Caco-2 (cell line): ENCODE data around the gene CACNA2D2. TPM values are rescaled to one million over a fixed set of nuclear protein-coding genes. Genes with fewer than 3 reads are reported as not detected.

Experiments used
- BruUV-seq: library from RNA; stranded (reverse); fragments of 400-500 nt; replicated peaks from 2 replicates; lab custom pipeline; 2021; lab: Mats Ljungman, UMichigan
- CTCF ChIA-PET: fragments of 300-600 bp; sonication (Branson Sonifier 250); formaldehyde crosslinking; loops from one replicate; lab custom pipeline; 2022; ENCODE audit warnings: antibody characterized with exemption; lab: Charles Lee
- POLR2A ChIA-PET: fragments of 300-600 bp; sonication (Branson Sonifier 250); formaldehyde crosslinking; loops from one replicate; lab custom pipeline; 2022; ENCODE audit warnings: antibody characterized with exemption; lab: Charles Lee
- DNase-seq, 2 experiments: peaks; one replicate each; pipeline versions ENCODE4 v3.0.0 to v3.0.0-alpha.2; 2020 to 2022
- H3K27me3 ChIP-seq: replicated peaks from 2 replicates; pipeline ENCODE4 v1.6.0; 2011; ENCODE audit warnings: low read length; ENCODE audit not compliant: control insufficient read depth, insufficient read depth
- H3K36me3 ChIP-seq: 2 replicates; pipeline ENCODE4 v1.5.1; 2011; ENCODE audit warnings: low read length; ENCODE audit not compliant: control insufficient read depth, insufficient read depth
- H3K4me1 ChIP-seq: fragments of 250-450 bp; sonication (Bioruptor Pico); 2 replicates; pipeline ENCODE4 v1.5.1; 2020; ENCODE audit warnings: mild to moderate bottlenecking
- H3K4me3 ChIP-seq: 2 replicates; pipeline ENCODE4 v1.5.1; 2011; ENCODE audit warnings: low read depth, mild to moderate bottlenecking, control low read depth, low read length
- H3K9me3 ChIP-seq: fragments of 250-450 bp; sonication (Bioruptor Pico); 2 replicates; pipeline ENCODE4 v1.5.1; 2020; ENCODE audit warnings: mild to moderate bottlenecking, moderate library complexity
- H3K27ac Mint-ChIP-seq: one replicate; pipeline ENCODE4 v1.8.0; 2022; ENCODE audit warnings: mixed read lengths; ENCODE audit not compliant: unreplicated experiment
- H3K27me3 Mint-ChIP-seq: one replicate; pipeline ENCODE4 v1.8.0; 2022; ENCODE audit warnings: mixed read lengths; ENCODE audit not compliant: insufficient read depth, unreplicated experiment
- H3K36me3 Mint-ChIP-seq: one replicate; pipeline ENCODE4 v1.8.0; 2022; ENCODE audit warnings: mild to moderate bottlenecking, mixed read lengths; ENCODE audit not compliant: insufficient read depth, unreplicated experiment
- H3K4me1 Mint-ChIP-seq: one replicate; pipeline ENCODE4 v1.8.0; 2022; ENCODE audit warnings: low read depth, mixed read lengths; ENCODE audit not compliant: unreplicated experiment
- H3K4me3 Mint-ChIP-seq: one replicate; pipeline ENCODE4 v1.8.0; 2022; ENCODE audit warnings: mild to moderate bottlenecking, moderate library complexity, mixed read lengths; ENCODE audit not compliant: unreplicated experiment
- H3K9me3 Mint-ChIP-seq: one replicate; pipeline ENCODE4 v1.8.0; 2022; ENCODE audit warnings: mixed read lengths; ENCODE audit not compliant: unreplicated experiment
- intact Hi-C: fragments of 100-400 bp; cut with micrococcal nuclease; formaldehyde crosslinking; loops from one replicate; pipeline ENCODE4 v1.10.0; 2022; ENCODE audit not compliant: unreplicated experiment
- total RNA-seq: library from RNA; stranded (reverse); gene quantifications from 2 replicates; pipeline ENCODE4 v1.2.3, GENCODE V29; 2022
- TF ChIP-seq, protein P1 (sequence below), 2 experiments: fragments of 200-600 bp in 1 of 2; IDR thresholded peaks; 1 replicate in 1 of 2; 2 replicates in 1 of 2; pipeline versions ENCODE4 v1.5.1 to v1.8.0; 2011 to 2022; ENCODE audit warnings: antibody characterized with exemption in 1 of 2, control low read depth in 1 of 2, inconsistent platforms in 1 of 2, low read depth in 1 of 2, low read length in 1 of 2, mild to moderate bottlenecking in 1 of 2, moderate library complexity in 1 of 2; ENCODE audit not compliant: insufficient read depth in 1 of 2, severe bottlenecking in 1 of 2, unreplicated experiment in 1 of 2

CACNA2D2 gene
- total RNA-seq, 1 experiment from 2014 or later = 0.25 TPM

DNA sequence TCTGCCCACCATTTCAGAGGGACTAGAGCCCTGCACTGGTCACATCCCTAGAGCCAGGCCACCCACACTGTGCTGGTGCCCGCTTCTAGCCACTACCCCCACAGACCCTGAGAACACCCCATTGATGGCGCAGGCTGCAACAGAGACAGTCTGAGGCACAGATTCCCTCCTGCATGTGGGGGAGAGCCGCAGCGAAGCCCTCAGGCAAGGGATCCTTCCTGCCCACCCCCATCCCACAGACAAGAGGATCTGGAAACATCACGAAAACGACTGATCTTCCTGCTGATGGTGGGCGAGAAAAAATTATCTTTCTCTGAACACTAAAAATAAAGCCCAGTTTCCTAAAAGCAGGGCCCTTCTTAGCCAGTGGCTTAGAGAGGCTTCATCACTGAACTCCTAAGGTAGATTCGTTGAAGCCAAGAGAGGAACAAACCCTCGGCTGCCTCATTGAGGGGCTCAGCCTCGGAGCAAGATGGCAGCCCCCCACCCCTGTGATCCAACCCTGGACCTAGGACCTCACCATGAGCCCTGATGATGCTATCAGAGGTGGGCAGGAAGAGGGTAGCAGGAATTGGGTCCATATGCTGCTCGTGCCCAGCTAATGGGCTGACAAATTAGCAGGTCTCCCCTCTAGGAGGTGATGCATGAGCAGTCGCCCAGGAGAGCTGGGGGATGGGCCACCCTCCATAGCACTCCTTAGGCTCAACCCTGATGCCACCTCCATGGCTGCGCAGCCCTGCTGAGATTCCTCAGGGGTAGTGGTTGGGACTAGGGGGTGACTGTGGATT is 54.5 kb downstream of the CACNA2D2 start:
- peaks cover 7% of the 10 kb centered on the region; the same call in 1 of the 2 replicates for H3K4me1 ChIP-seq
- TF ChIP-seq, protein P1, sequence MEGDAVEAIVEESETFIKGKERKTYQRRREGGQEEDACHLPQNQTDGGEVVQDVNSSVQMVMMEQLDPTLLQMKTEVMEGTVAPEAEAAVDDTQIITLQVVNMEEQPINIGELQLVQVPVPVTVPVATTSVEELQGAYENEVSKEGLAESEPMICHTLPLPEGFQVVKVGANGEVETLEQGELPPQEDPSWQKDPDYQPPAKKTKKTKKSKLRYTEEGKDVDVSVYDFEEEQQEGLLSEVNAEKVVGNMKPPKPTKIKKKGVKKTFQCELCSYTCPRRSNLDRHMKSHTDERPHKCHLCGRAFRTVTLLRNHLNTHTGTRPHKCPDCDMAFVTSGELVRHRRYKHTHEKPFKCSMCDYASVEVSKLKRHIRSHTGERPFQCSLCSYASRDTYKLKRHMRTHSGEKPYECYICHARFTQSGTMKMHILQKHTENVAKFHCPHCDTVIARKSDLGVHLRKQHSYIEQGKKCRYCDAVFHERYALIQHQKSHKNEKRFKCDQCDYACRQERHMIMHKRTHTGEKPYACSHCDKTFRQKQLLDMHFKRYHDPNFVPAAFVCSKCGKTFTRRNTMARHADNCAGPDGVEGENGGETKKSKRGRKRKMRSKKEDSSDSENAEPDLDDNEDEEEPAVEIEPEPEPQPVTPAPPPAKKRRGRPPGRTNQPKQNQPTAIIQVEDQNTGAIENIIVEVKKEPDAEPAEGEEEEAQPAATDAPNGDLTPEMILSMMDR (IDR thresholded peaks at IDR 0.05; ENCODE audit: insufficient read depth in 1 of 2, low read depth in 1 of 2, low read length in 1 of 2, severe bottlenecking in 1 of 2, unreplicated experiment in 1 of 2) = no peak
- H3K36me3 ChIP-seq = no peaks in the 10 kb centered on the region
- no peak for DNase-seq
- H3K27ac Mint-ChIP-seq = no peak overlapping the region
- no peaks in the 10 kb centered on the region for H3K9me3 ChIP-seq
- H3K36me3 Mint-ChIP-seq = no peaks in the 10 kb centered on the region
- H3K27me3 Mint-ChIP-seq = no peaks in the 10 kb centered on the region
- intact Hi-C loops = no loop called here
- no peak overlapping the region for H3K4me3 Mint-ChIP-seq
- no peaks in the 10 kb centered on the region for H3K27me3 ChIP-seq
- no peak overlapping the region for H3K4me3 ChIP-seq
- H3K4me1 Mint-ChIP-seq = no peaks in the 10 kb centered on the region
- CTCF ChIA-PET = no interaction called here
- BruUV-seq = no TSS peak
- POLR2A ChIA-PET = no interaction called here
- no peaks in the 10 kb centered on the region for H3K9me3 Mint-ChIP-seq

DNA sequence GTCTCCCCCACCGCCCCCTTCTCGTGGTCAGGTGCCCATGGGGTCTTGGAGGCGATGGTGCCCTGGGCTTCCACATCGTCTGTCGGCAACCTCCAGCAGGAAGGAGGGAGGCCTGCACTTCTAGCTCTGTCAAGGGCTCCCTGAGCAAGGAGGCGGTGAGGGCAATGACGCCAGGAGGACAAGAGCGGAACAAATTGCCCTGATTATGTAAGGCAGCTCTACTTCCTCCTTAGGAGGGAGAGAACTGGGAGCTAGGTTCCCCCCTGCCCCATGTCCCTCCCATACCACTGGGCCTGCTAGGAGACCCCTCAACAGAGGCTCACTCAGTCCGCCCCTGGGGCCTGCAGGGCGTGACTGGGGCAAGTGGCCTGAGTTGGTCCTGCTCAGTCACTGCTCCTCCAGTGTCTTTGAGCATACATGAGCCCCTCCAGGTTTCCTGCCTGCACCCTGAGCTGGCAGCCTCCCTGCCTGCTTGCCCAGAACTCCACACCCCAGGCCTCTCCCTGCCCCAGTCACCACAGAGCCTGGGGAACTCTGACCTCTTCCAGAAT is 56.1 kb downstream of the CACNA2D2 start:
- Histone ChIP-seq H3K9me3 (no peaks in the 10 kb centered on the region), H3K4me3 (no peak overlapping the region), H3K27me3 (no peaks in the 10 kb centered on the region), H3K4me1 (peaks cover 7% of the 10 kb centered on the region; the same call in 1 of the 2 replicates), H3K36me3 (no peaks in the 10 kb centered on the region)
- no peaks in the 10 kb centered on the region for H3K27me3 Mint-ChIP-seq
- H3K9me3 Mint-ChIP-seq = no peaks in the 10 kb centered on the region
- intact Hi-C loops = no loop called here
- TF ChIP-seq, protein P1 (IDR thresholded peaks at IDR 0.05; ENCODE audit: insufficient read depth in 1 of 2, low read depth in 1 of 2, low read length in 1 of 2, severe bottlenecking in 1 of 2, unreplicated experiment in 1 of 2) = no peak
- H3K4me1 Mint-ChIP-seq = no peaks in the 10 kb centered on the region
- no peaks in the 10 kb centered on the region for H3K36me3 Mint-ChIP-seq
- H3K27ac Mint-ChIP-seq = no peak overlapping the region
- DNase-seq = no peak
- ChIA-PET CTCF (interaction anchor here (0.6 kb wide), 1 partner anchor 103 kb away, joined by 3 read pairs; no protein-coding TSS in a partner anchor), POLR2A (no interaction called here)
- BruUV-seq = no TSS peak
- H3K4me3 Mint-ChIP-seq = no peak overlapping the region

DNA sequence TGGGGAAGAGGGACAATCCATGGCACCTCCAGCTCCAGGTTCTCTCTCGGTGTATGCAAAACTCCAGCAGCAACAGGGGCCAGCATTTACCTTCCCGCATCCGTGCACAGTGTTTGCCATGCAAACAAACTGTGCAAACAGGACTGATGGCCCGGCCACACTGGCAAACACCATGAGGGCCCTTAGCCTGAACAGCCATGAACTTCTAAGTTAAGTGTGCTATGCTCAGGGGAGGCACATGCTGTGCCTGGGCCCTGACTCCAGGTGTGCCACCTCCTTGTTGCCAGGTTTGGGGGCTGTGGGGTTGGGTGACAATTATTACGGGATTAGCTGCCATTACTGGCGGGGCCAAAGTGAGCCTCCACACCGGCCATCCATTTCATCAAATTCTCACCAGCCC is 57.5 kb downstream of the CACNA2D2 start:
- Mint-ChIP-seq H3K9me3 (no peaks in the 10 kb centered on the region), H3K27me3 (no peaks in the 10 kb centered on the region), H3K27ac (no peak overlapping the region), H3K4me3 (no peak overlapping the region), H3K36me3 (no peaks in the 10 kb centered on the region), H3K4me1 (no peaks in the 10 kb centered on the region)
- Histone ChIP-seq H3K9me3 (no peaks in the 10 kb centered on the region), H3K27me3 (no peaks in the 10 kb centered on the region), H3K4me3 (no peak overlapping the region), H3K4me1 (peaks cover 7% of the 10 kb centered on the region; the same call in 1 of the 2 replicates), H3K36me3 (no peaks in the 10 kb centered on the region)
- peak; percentile 52 to 56 for DNase-seq
- TF ChIP-seq, protein P1 (IDR thresholded peaks at IDR 0.05; ENCODE audit: insufficient read depth in 1 of 2, low read depth in 1 of 2, low read length in 1 of 2, severe bottlenecking in 1 of 2, unreplicated experiment in 1 of 2) = no peak
- intact Hi-C loops = no loop called here
- ChIA-PET CTCF (interaction anchor here (0.9 to 1.2 kb wide), 2 partner anchors 20 to 96 kb away, joined by 3 to 4 read pairs; no protein-coding TSS in a partner anchor), POLR2A (no interaction called here)
- BruUV-seq = no TSS peak
